Hepatocyte (in vitro differentiated cells): Measurements from ENCODE around the gene CACNA1C. TPM values are rescaled to one million over a fixed set of nuclear protein-coding genes. Genes with fewer than 3 reads are reported as not detected.

Experiments
- DNase-seq: peaks from one replicate; pipeline ENCODE4 v3.0.0-alpha.2; 2016; ENCODE audit warnings: low spot score
- H2AFZ ChIP-seq: fragments of 200-600 bp; sonication (generic); 2 replicates; pipeline ENCODE4 v1.6.0; 2016; ENCODE audit warnings: antibody characterized with exemption, mild to moderate bottlenecking
- H3K27ac ChIP-seq: fragments of 200-600 bp; sonication (generic); 2 replicates; pipeline ENCODE4 v1.5.1; 2016; ENCODE audit warnings: mild to moderate bottlenecking
- H3K27me3 ChIP-seq: fragments of 200-600 bp; sonication (generic); 2 replicates; pipeline ENCODE4 v1.6.1; 2016
- H3K36me3 ChIP-seq: fragments of 200-600 bp; sonication (generic); replicated peaks from 2 replicates; pipeline ENCODE4 v1.5.1; 2016; ENCODE audit warnings: low read depth; ENCODE audit not compliant: insufficient read depth
- H3K4me1 ChIP-seq: fragments of 200-600 bp; sonication (generic); 2 replicates; pipeline ENCODE4 v1.5.1; 2016; ENCODE audit warnings: mild to moderate bottlenecking, moderate library complexity; ENCODE audit not compliant: insufficient read depth
- H3K4me2 ChIP-seq: fragments of 200-600 bp; sonication (generic); 2 replicates; pipeline ENCODE4 v1.6.0; 2016
- H3K4me3 ChIP-seq: fragments of 200-600 bp; sonication (generic); 2 replicates; pipeline ENCODE4 v1.5.1; 2016; ENCODE audit warnings: mild to moderate bottlenecking
- H3K79me2 ChIP-seq: fragments of 200-600 bp; sonication (generic); 2 replicates; pipeline ENCODE4 v1.6.0; 2017; ENCODE audit warnings: mild to moderate bottlenecking
- H3K9me2 ChIP-seq: fragments of 200-600 bp; sonication (generic); replicated peaks from 2 replicates; pipeline ENCODE4 v1.6.0; 2017; ENCODE audit warnings: mild to moderate bottlenecking; ENCODE audit not compliant: insufficient read depth
- H3K9me3 ChIP-seq: fragments of 200-600 bp; sonication (generic); 2 replicates; pipeline ENCODE4 v1.5.1; 2016; ENCODE audit warnings: low read depth, mild to moderate bottlenecking
- H4K20me1 ChIP-seq: fragments of 200-600 bp; sonication (generic); 2 replicates; pipeline ENCODE4 v1.6.0; 2016; ENCODE audit warnings: mild to moderate bottlenecking; ENCODE audit not compliant: insufficient read depth, poor library complexity, severe bottlenecking
- EZH2 ChIP-seq: fragments of 200-600 bp; sonication (generic); IDR thresholded peaks from 2 replicates; pipeline ENCODE4 v1.6.1; 2016; ENCODE audit warnings: antibody characterized with exemption, mild to moderate bottlenecking, borderline replicate concordance
- EZH2phosphoT487 ChIP-seq: fragments of 200-600 bp; sonication (generic); IDR thresholded peaks from one replicate; pipeline ENCODE4 v1.6.1; 2018; ENCODE audit warnings: antibody characterized with exemption, mild to moderate bottlenecking, low read depth, moderate library complexity; ENCODE audit not compliant: unreplicated experiment, severe bottlenecking
- WGBS: methylation state at CpG from one replicate; pipeline ENCODE4 v1.1.6; 2016; ENCODE audit warnings: low lambda C conversion rate; ENCODE audit errors: missing lambda C conversion rate; 5-methylcytosine and 5-hydroxymethylcytosine counted together
- polyA plus RNA-seq: library from polyadenylated mRNA; unstranded; fragments of >200 nt; fragmentation: Nextera tagmentation; extraction: Ambion mirVana; gene quantifications from 2 replicates; pipeline ENCODE4 v1.2.1, GENCODE V29; 2016
- total RNA-seq: library from RNA; depleted of rRNA; stranded (reverse); fragments of >200 nt; gene quantifications from 2 replicates; pipeline ENCODE4 v1.2.3, GENCODE V29; 2014
- TF ChIP-seq, protein P1 (sequence below): fragments of 200-600 bp; sonication (generic); IDR thresholded peaks from 2 replicates; pipeline ENCODE4 v1.5.1; 2016; ENCODE audit warnings: antibody characterized with exemption, mild to moderate bottlenecking; ENCODE audit not compliant: poor library complexity

The CACNA1C gene
- total and polyA plus RNA-seq, 2 experiments from 2014 or later: 3.2 to 4.0 TPM

- no peak for DNase-seq
- WGBS: 88% methylated on average over 11 of the region's 11 CpGs
- no peaks in the 10 kb centered on the region for H3K4me1 ChIP-seq
Measured at GRCh38 chr12:2678426-2678825, 625.6 kb downstream of the CACNA1C start.

GRCh38 chr12:2679068-2679815 is 626.5 kb downstream of the CACNA1C start:
- 94% methylated on average over 32 of the region's 33 CpGs for WGBS
- no peak for DNase-seq
- H3K4me2 ChIP-seq: no peak overlapping the region
- H3K27me3 ChIP-seq: no peaks in the 10 kb centered on the region
- H3K9me2 ChIP-seq: no peaks in the 10 kb centered on the region
- H3K79me2 ChIP-seq: no peaks in the 10 kb centered on the region
- no peaks in the 10 kb centered on the region for H3K9me3 ChIP-seq
- H4K20me1 ChIP-seq: no peaks in the 10 kb centered on the region
- H2AFZ ChIP-seq: no peak overlapping the region
- H3K4me3 ChIP-seq: no peak overlapping the region
- H3K4me1 ChIP-seq: no peaks in the 10 kb centered on the region
- TF ChIP-seq, protein P1, sequence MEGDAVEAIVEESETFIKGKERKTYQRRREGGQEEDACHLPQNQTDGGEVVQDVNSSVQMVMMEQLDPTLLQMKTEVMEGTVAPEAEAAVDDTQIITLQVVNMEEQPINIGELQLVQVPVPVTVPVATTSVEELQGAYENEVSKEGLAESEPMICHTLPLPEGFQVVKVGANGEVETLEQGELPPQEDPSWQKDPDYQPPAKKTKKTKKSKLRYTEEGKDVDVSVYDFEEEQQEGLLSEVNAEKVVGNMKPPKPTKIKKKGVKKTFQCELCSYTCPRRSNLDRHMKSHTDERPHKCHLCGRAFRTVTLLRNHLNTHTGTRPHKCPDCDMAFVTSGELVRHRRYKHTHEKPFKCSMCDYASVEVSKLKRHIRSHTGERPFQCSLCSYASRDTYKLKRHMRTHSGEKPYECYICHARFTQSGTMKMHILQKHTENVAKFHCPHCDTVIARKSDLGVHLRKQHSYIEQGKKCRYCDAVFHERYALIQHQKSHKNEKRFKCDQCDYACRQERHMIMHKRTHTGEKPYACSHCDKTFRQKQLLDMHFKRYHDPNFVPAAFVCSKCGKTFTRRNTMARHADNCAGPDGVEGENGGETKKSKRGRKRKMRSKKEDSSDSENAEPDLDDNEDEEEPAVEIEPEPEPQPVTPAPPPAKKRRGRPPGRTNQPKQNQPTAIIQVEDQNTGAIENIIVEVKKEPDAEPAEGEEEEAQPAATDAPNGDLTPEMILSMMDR: no peak
- TF ChIP-seq EZH2phosphoT487 (no peak), EZH2 (no peak)
- H3K36me3 ChIP-seq: no peaks in the 10 kb centered on the region
- H3K27ac ChIP-seq: no peak overlapping the region

More at GRCh38 chr12:2678426-2678825, 625.6 kb downstream of the CACNA1C start:
- Histone ChIP-seq H4K20me1 (no peaks in the 10 kb centered on the region), H3K9me2 (no peaks in the 10 kb centered on the region), H2AFZ (no peak overlapping the region), H3K4me2 (no peak overlapping the region), H3K36me3 (no peaks in the 10 kb centered on the region), H3K4me3 (no peak overlapping the region), H3K27ac (no peak overlapping the region), H3K79me2 (no peaks in the 10 kb centered on the region), H3K9me3 (no peaks in the 10 kb centered on the region), H3K27me3 (no peaks in the 10 kb centered on the region)
- TF ChIP-seq, protein P1: no peak
- TF ChIP-seq EZH2 (no peak), EZH2phosphoT487 (no peak)

GRCh38 chr12:2679816-2680675 is 627.3 kb downstream of the CACNA1C start:
- TF ChIP-seq EZH2 (no peak), EZH2phosphoT487 (no peak)
- TF ChIP-seq, protein P1: no peak
- 93% methylated on average over 18 of the region's 18 CpGs for WGBS
- no peak for DNase-seq
- Histone ChIP-seq H3K27ac (no peak overlapping the region), H3K27me3 (no peaks in the 10 kb centered on the region), H2AFZ (no peak overlapping the region), H3K4me2 (no peak overlapping the region), H3K36me3 (no peaks in the 10 kb centered on the region), H3K4me3 (no peak overlapping the region), H4K20me1 (no peaks in the 10 kb centered on the region), H3K79me2 (no peaks in the 10 kb centered on the region), H3K9me3 (no peaks in the 10 kb centered on the region), H3K4me1 (no peaks in the 10 kb centered on the region), H3K9me2 (no peaks in the 10 kb centered on the region)
